GM21737 (cell line): Measurements from ENCODE around the gene HEXB.
A peak's percentile ranks its signal among the peaks of the same experiment; 100 is the strongest.

Experiments
- ATAC-seq: cut with Tn5 transposase; IDR thresholded peaks from one replicate; pipeline ENCODE4 v1.9.1; 2021; ENCODE audit warnings: mild to moderate bottlenecking, moderate library complexity; ENCODE audit not compliant: unreplicated experiment

The HEXB gene

GRCh38 chr5:74684900-74685851 lies at the start of gene HEXB:
Gene HEXB (plus strand): TSS chr5:74685233. CDS start chr5:74685261, 28 bp downstream.
- peak; percentile 87 for ATAC-seq

GRCh38 chr5:74636149-74636548 lies 48.9 kb upstream of the HEXB start:
- ATAC-seq, result no peak

GRCh38 chr5:74636552-74636951 lies 48.5 kb upstream of the HEXB start:
- no peak for ATAC-seq

- ATAC-seq, result no peak
Observed at GRCh38 chr5:74638544-74638969, 46.5 kb upstream of the HEXB start.

- ATAC-seq, result peak; percentile 29
Observed at GRCh38 chr5:74638970-74639806, 45.8 kb upstream of the HEXB start.

GRCh38 chr5:74639807-74640449 lies 45.1 kb upstream of the HEXB start:
- peak; percentile 18 for ATAC-seq

GRCh38 chr5:74640450-74640953 lies 44.5 kb upstream of the HEXB start, which contains the start of gene ENC1:
Gene ENC1 (minus strand): TSS chr5:74640728. CDS start chr5:74636485, 4,243 bp downstream.
- ATAC-seq, result peak; percentile 60

GRCh38 chr5:74640954-74641734 lies 43.9 kb upstream of the HEXB start:
- peak; percentile 8 for ATAC-seq

GRCh38 chr5:74641735-74642542 lies 43.1 kb upstream of the HEXB start:
- ATAC-seq, result no peak

GRCh38 chr5:74642543-74642863 lies 42.5 kb upstream of the HEXB start:
- ATAC-seq, result no peak

- ATAC-seq, result no peak
Observed at GRCh38 chr5:74643111-74643562, 41.9 kb upstream of the HEXB start.

- ATAC-seq, result no peak
Observed at GRCh38 chr5:74647096-74647495, 37.9 kb upstream of the HEXB start.

- ATAC-seq, result peak; percentile 55
Observed at GRCh38 chr5:74648835-74649293, 36.2 kb upstream of the HEXB start.

GRCh38 chr5:74649421-74649973 lies 35.5 kb upstream of the HEXB start:
- ATAC-seq, result no peak

GRCh38 chr5:74651710-74652109 lies 33.3 kb upstream of the HEXB start:
- ATAC-seq, result no peak

- ATAC-seq, result no peak
Observed at GRCh38 chr5:74652576-74652975, 32.5 kb upstream of the HEXB start.

GRCh38 chr5:74653991-74654390 lies 31.0 kb upstream of the HEXB start:
- ATAC-seq, result no peak

GRCh38 chr5:74655206-74655605 lies 29.8 kb upstream of the HEXB start:
- ATAC-seq, result no peak

GRCh38 chr5:74655716-74656115 lies 29.3 kb upstream of the HEXB start:
- ATAC-seq, result no peak
